IMR-90 (cell line): ENCODE data around the gene NUCB2. TPM values are rescaled to one million over a fixed set of nuclear protein-coding genes. Genes with fewer than 3 reads are reported as not detected.

Experiments used
- ATAC-seq: fragments of 200-7000 bp; cut with Tn5 transposase; 2 replicates; pipeline ENCODE4 v1.9.1; 2020; ENCODE audit warnings: low read depth, mild to moderate bottlenecking, moderate library complexity
- BruUV-seq: library from RNA; stranded (reverse); fragments of 400-500 nt; replicated peaks from 2 replicates; lab custom pipeline; 2021; lab: Mats Ljungman, UMichigan
- CTCF ChIA-PET: fragments of 300-600 bp; formaldehyde crosslinking; extraction: SDS; loops from one replicate; lab custom pipeline; 2021; ENCODE audit warnings: antibody characterized with exemption; lab: Yijun Ruan, JAX
- POLR2A ChIA-PET: fragments of 300-600 bp; sonication (Branson Sonifier 250); formaldehyde crosslinking; loops from one replicate; lab custom pipeline; 2022; ENCODE audit warnings: antibody characterized with exemption; ENCODE audit not compliant: unreplicated experiment; lab: Charles Lee
- DNase-seq: peaks from one replicate; pipeline ENCODE4 v3.0.0; 2013
- H2AFZ ChIP-seq: replicated peaks from 2 replicates; pipeline ENCODE3; 2013; ENCODE audit warnings: low read length, mild to moderate bottlenecking; ENCODE audit not compliant: poor library complexity
- H2AK5ac ChIP-seq: 2 replicates; pipeline ENCODE4 v1.6.1; 2013; ENCODE audit warnings: low read depth, low read length, inconsistent platforms
- H2AK9ac ChIP-seq: replicated peaks from 2 replicates; pipeline ENCODE3; 2013; ENCODE audit warnings: mild to moderate bottlenecking, low read depth, low read length, moderate library complexity; ENCODE audit not compliant: poor library complexity
- H2BK120ac ChIP-seq: 2 replicates; pipeline ENCODE4 v1.6.1; 2013; ENCODE audit warnings: low read depth, low read length, inconsistent platforms
- H2BK15ac ChIP-seq: 3 replicates; pipeline ENCODE4 v1.6.1; 2013; ENCODE audit warnings: low read depth, low read length, inconsistent platforms
- H2BK20ac ChIP-seq: 2 replicates; pipeline ENCODE4 v1.6.1; 2013; ENCODE audit warnings: low read depth, mild to moderate bottlenecking, inconsistent platforms, low read length, moderate library complexity
- H2BK5ac ChIP-seq: 2 replicates; pipeline ENCODE4 v1.6.1; 2013; ENCODE audit warnings: mild to moderate bottlenecking, low read depth, low read length, inconsistent platforms; ENCODE audit not compliant: poor library complexity, severe bottlenecking
- H3K14ac ChIP-seq: replicated peaks from 2 replicates; pipeline ENCODE4 v1.6.1; 2013; ENCODE audit warnings: low read depth, low read length, inconsistent platforms
- H3K18ac ChIP-seq: 2 replicates; pipeline ENCODE4 v1.6.1; 2013; ENCODE audit warnings: low read depth, low read length, control low read depth
- H3K23ac ChIP-seq: 2 replicates; pipeline ENCODE4 v1.6.1; 2013; ENCODE audit warnings: low read depth, low read length, inconsistent platforms
- H3K27ac ChIP-seq: 2 replicates; pipeline ENCODE4 v1.5.1; 2013; ENCODE audit warnings: mild to moderate bottlenecking, control low read depth, low read length; ENCODE audit not compliant: insufficient read depth
- H3K27me3 ChIP-seq: 2 replicates; pipeline ENCODE4 v1.6.1; 2013; ENCODE audit warnings: low read length; ENCODE audit not compliant: control insufficient read depth, insufficient read depth
- H3K36me3 ChIP-seq: 2 replicates; pipeline ENCODE4 v1.6.1; 2013; ENCODE audit warnings: low read length, mixed read lengths; ENCODE audit not compliant: control insufficient read depth, insufficient read depth
- H3K4ac ChIP-seq: 2 replicates; pipeline ENCODE4 v1.6.1; 2013; ENCODE audit warnings: low read depth, low read length, inconsistent platforms
- H3K4me1 ChIP-seq: 2 replicates; pipeline ENCODE4 v1.6.1; 2013; ENCODE audit warnings: low read length, mixed read lengths; ENCODE audit not compliant: control insufficient read depth, insufficient read depth
- H3K4me2 ChIP-seq: 2 replicates; pipeline ENCODE4 v1.6.1; 2013; ENCODE audit warnings: low read depth, mild to moderate bottlenecking, control low read depth, low read length, moderate library complexity
- H3K4me3 ChIP-seq: 2 replicates; pipeline ENCODE4 v1.5.1; 2013; ENCODE audit warnings: low read depth, mild to moderate bottlenecking, control low read depth, low read length, moderate library complexity; ENCODE audit not compliant: insufficient read depth
- H3K56ac ChIP-seq: 2 replicates; pipeline ENCODE4 v1.6.1; 2013; ENCODE audit warnings: low read length, inconsistent platforms; ENCODE audit not compliant: insufficient read depth; ENCODE audit errors: extremely low read depth
- H3K79me1 ChIP-seq, 2 experiments: 2 replicates each; pipeline ENCODE4 v1.6.1; 2013; ENCODE audit warnings: low read length in 2 of 2, inconsistent platforms in 1 of 2, low read depth in 1 of 2
- H3K9ac ChIP-seq: 2 replicates; pipeline ENCODE4 v1.6.1; 2013; ENCODE audit warnings: low read depth, low read length, control low read depth
- H3K9me1 ChIP-seq: 2 replicates; pipeline ENCODE4 v1.6.1; 2013; ENCODE audit warnings: low read length, inconsistent platforms; ENCODE audit not compliant: insufficient read depth
- H3K9me3 ChIP-seq: 2 replicates; pipeline ENCODE4 v1.6.1; 2013; ENCODE audit warnings: low read length; ENCODE audit not compliant: control insufficient read depth, insufficient read depth
- H4K20me1 ChIP-seq: 2 replicates; pipeline ENCODE4 v1.6.1; 2013; ENCODE audit warnings: low read length, inconsistent platforms; ENCODE audit not compliant: insufficient read depth
- H4K5ac ChIP-seq: 2 replicates; pipeline ENCODE4 v1.6.1; 2013; ENCODE audit warnings: mild to moderate bottlenecking, low read depth, low read length, control low read depth
- H4K8ac ChIP-seq, 2 experiments: 2 replicates each; pipeline ENCODE4 v1.6.1; 2013; ENCODE audit warnings: low read depth in 2 of 2, low read length in 2 of 2, control low read depth in 1 of 2, inconsistent platforms in 1 of 2
- H4K91ac ChIP-seq: 2 replicates; pipeline ENCODE4 v1.6.1; 2013; ENCODE audit warnings: low read depth, low read length, inconsistent platforms; ENCODE audit not compliant: insufficient read depth
- CHD1 ChIP-seq: IDR thresholded peaks from 2 replicates; pipeline ENCODE4 v1.6.1; 2012; ENCODE audit warnings: low read depth, low read length, improper control_type of control experiment
- MAFK ChIP-seq: IDR thresholded peaks from 2 replicates; pipeline ENCODE4 v1.6.1; 2012; ENCODE audit warnings: low read depth, low read length, improper control_type of control experiment
- POLR2A ChIP-seq: IDR thresholded peaks from 2 replicates; pipeline ENCODE4 v1.6.1; 2012; ENCODE audit warnings: mild to moderate bottlenecking, low read depth, low read length
- RAD21 ChIP-seq: IDR thresholded peaks from 2 replicates; pipeline ENCODE4 v1.6.1; 2012; ENCODE audit warnings: low read length, improper control_type of control experiment
- WGBS, 2 experiments: methylation state at CpG; one replicate each; pipeline versions ENCODE4 v1.1.5 to v1.1.7; 2013; ENCODE audit warnings: missing lambda C conversion rate in 2 of 2; ENCODE audit not compliant: insufficient read length in 1 of 2; ENCODE audit errors: extremely low coverage in 2 of 2; 5-methylcytosine and 5-hydroxymethylcytosine counted together
- dilution Hi-C: fragments of 300-500 bp; cut with HindIII; formaldehyde crosslinking; loops from one replicate; pipeline ENCODE4 v1.14.3; 2018; ENCODE audit warnings: low sequenced_read_pairs; ENCODE audit not compliant: unreplicated experiment
- in situ Hi-C: fragments of 300-500 bp; cut with MboI; formaldehyde crosslinking; loops from 3 replicates; pipeline ENCODE4 v1.14.3; 2019; ENCODE audit warnings: low sequenced_read_pairs, inconsistent platforms, mixed read lengths
- intact Hi-C: fragments of 100-400 bp; cut with micrococcal nuclease; formaldehyde crosslinking; loops from 2 replicates; pipeline ENCODE4 v1.10.0; 2022
- polyA plus RNA-seq, 3 experiments: library from polyadenylated mRNA; depleted of rRNA; stranded (reverse); fragments of >200 nt; gene quantifications; 2 replicates each; pipeline ENCODE4 v1.2.3, GENCODE V29; 2012; ENCODE audit warnings: low replicate concordance in 1 of 3
- total RNA-seq: library from RNA; depleted of rRNA; stranded (reverse); fragments of >200 nt; gene quantifications from 2 replicates; pipeline ENCODE4 v1.2.3, GENCODE V29; 2012
- TF ChIP-seq, protein P1 (sequence below): fragments of 150-350 bp; IDR thresholded peaks from 2 replicates; pipeline ENCODE4 v1.6.1; 2017; ENCODE audit warnings: mild to moderate bottlenecking, antibody characterized with exemption, low read length, low read depth

The NUCB2 gene
- total and polyA plus RNA-seq, 2 of the 4 experiments (the other 2 are of a cell fraction), result 52.7 to 55.4 TPM

DNA sequence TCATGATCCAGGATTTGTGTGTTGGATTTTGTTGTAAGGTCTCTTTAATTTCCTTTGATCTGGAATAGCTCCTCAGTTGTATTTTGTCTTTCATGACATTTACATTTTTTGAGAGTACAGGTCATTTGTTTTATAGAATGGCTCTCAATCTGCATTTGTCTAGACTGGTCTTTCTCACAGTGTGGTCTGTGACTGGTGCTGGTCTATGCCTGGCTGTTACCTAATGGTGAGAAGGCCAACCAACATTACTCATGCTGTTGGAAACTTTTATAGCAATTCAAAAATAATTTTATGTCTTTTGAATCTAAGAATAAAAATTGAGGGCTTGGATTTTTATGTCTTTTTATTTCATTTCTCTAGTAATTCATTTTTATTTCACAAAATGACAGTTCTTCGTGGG is 71.1 kb downstream of the NUCB2 start:
- no peaks in the 10 kb centered on the region for H3K4me1 ChIP-seq
- H2BK5ac ChIP-seq, result no peak overlapping the region
- H2AFZ ChIP-seq, result no peak overlapping the region
- no peak overlapping the region for H4K8ac ChIP-seq
- H3K9me1 ChIP-seq, result no peaks in the 10 kb centered on the region
- no peak for TF ChIP-seq POLR2A
- no peak for TF ChIP-seq MAFK
- TF ChIP-seq RAD21, result no peak
- no peak for TF ChIP-seq CHD1
- TF ChIP-seq, protein P1, sequence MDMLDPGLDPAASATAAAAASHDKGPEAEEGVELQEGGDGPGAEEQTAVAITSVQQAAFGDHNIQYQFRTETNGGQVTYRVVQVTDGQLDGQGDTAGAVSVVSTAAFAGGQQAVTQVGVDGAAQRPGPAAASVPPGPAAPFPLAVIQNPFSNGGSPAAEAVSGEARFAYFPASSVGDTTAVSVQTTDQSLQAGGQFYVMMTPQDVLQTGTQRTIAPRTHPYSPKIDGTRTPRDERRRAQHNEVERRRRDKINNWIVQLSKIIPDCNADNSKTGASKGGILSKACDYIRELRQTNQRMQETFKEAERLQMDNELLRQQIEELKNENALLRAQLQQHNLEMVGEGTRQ, result no peak
- H3K4me2 ChIP-seq, result no peak overlapping the region
- intact Hi-C loops, result no loop called here
- H2AK9ac ChIP-seq, result no peak overlapping the region
- H2BK120ac ChIP-seq, result no peak overlapping the region
- no peak overlapping the region for H2BK20ac ChIP-seq
- H3K56ac ChIP-seq, result no peak overlapping the region
- no peaks in the 10 kb centered on the region for H3K27me3 ChIP-seq
- POLR2A ChIA-PET, result no interaction called here
- no peak overlapping the region for H2BK15ac ChIP-seq
- DNase-seq (no peak), ATAC-seq (no peak)
- H4K91ac ChIP-seq, result no peak overlapping the region
- no peaks in the 10 kb centered on the region for H3K79me1 ChIP-seq
- no TSS peak for BruUV-seq
- no peak overlapping the region for H3K18ac ChIP-seq
- no CpG with 5 or more reads among the region's 1 CpG for WGBS, 2 experiments
- in situ Hi-C loops, result no loop called here
- no peak overlapping the region for H3K4me3 ChIP-seq
- no peaks in the 10 kb centered on the region for H3K36me3 ChIP-seq
- no peaks in the 10 kb centered on the region for H3K9me3 ChIP-seq
- H4K20me1 ChIP-seq, result no peaks in the 10 kb centered on the region
- dilution Hi-C loops, result no loop called here
- CTCF ChIA-PET, result no interaction called here
- no peak overlapping the region for H3K14ac ChIP-seq
- no peak overlapping the region for H3K23ac ChIP-seq
- H3K9ac ChIP-seq, result no peak overlapping the region
- no peak overlapping the region for H3K4ac ChIP-seq
- H2AK5ac ChIP-seq, result no peak overlapping the region
- no peak overlapping the region for H4K5ac ChIP-seq
- H3K27ac ChIP-seq, result no peak overlapping the region
